Neural progenitor cell (in vitro differentiated cells): ENCODE measurements around the gene PRRT2.

Source experiments
- CTCF ChIP-seq: fragments of 200-600 bp; sonication (generic); IDR thresholded peaks from 2 replicates; pipeline ENCODE4 v1.5.1; 2017; ENCODE audit warnings: antibody characterized with exemption, mild to moderate bottlenecking
- EZH2 ChIP-seq: fragments of 200-600 bp; sonication (generic); IDR thresholded peaks from 2 replicates; pipeline ENCODE4 v1.6.1; 2017; ENCODE audit warnings: antibody characterized with exemption, mild to moderate bottlenecking, moderate library complexity
- EZH2phosphoT487 ChIP-seq: fragments of 200-600 bp; sonication (generic); IDR thresholded peaks from 2 replicates; pipeline ENCODE4 v1.6.1; 2017; ENCODE audit warnings: antibody characterized with exemption

GRCh38 chr16:29820271-29820701, 8.3 kb downstream of the PRRT2 start, which contains the start of gene MVP:
- TF ChIP-seq CTCF: no peak
- TF ChIP-seq EZH2phosphoT487: no peak
- TF ChIP-seq EZH2: no peak
